HG03108 (cell line): Measurements from ENCODE around the gene HMG20B.

ENCODE experiments used
- ATAC-seq: cut with Tn5 transposase; IDR thresholded peaks from one replicate; pipeline ENCODE4 v1.9.1; 2021; ENCODE audit warnings: moderate library complexity; ENCODE audit not compliant: unreplicated experiment

Gene HMG20B

DNA sequence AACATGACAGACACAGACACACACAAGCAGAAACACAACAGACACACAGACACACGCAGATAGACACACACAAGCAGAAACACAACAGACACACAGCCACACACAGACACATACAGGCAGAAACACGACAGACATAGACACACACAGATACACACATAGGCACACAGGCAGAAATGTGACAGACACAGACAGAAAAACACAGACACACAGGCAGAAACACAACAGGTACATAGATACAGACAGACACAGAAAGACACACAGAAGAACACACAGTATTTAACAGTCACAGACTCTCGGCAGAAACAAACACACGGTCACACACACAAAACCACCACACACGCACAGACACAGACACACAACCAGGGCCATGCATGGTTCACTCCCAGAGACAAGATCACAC lies 33.0 kb downstream of the HMG20B start:
- ATAC-seq, result no peak

DNA sequence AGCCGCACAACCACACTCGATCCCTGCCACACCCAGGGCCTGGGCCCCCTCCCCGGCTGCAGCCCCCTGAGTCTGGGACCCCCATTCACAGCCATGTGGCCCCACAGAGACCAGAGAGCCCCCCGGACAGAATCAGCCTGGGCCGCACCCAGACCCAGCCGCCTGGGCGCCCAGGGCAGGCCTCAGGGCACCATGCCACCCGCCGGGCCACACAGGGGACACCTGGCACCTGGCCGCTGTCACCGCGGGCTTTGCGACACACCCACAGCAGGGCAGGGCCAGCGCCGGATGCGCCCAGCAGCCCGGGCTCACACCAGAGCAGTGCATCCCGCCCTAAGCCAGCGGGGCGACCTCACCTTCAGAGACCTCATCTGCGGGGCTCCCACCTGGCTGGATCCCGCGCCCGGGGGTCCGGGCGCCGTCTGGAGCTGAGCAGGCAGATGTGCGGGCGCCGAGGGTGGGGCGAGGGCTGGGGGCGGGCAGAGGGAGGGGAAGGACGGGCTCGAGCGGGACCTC lies 33.5 kb downstream of the HMG20B start:
- ATAC-seq, result no peak

DNA sequence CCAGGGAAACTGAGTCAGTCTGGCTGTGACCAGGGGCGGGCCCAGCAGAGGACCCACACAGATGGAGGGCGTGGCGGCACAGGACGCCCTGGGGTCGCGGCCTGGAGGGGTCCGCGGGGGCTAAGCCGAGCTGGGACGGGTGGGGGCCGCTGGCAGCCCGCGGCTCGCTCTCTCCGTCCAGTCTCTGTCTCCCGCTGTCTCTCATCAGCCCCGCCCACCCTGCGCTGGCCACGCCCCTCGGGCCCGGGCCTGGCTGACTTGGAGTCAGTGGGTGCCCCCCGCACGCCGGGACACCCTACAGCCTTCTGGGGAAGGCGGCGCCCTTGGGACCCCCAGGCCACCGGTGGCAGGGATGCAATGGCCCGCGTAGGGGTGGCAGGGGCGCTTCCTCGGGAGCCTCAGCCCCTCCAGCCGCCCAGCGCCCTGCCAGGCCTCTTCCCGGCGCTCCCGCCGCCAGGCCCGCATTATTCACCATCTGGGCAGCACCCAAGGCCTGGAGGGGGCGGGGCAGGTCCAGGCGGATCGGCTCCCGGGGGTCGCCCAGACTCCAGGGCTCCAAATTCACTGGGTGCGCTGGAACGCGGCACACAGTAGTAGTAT lies 34.0 kb downstream of the HMG20B start, which contains the start of gene TBXA2R:
TBXA2R (minus strand) TSS at position 186 of the 600 bp plus-strand sequence. CDS start 6,241 bp downstream, outside the sequence.
- ATAC-seq, result no peak

DNA sequence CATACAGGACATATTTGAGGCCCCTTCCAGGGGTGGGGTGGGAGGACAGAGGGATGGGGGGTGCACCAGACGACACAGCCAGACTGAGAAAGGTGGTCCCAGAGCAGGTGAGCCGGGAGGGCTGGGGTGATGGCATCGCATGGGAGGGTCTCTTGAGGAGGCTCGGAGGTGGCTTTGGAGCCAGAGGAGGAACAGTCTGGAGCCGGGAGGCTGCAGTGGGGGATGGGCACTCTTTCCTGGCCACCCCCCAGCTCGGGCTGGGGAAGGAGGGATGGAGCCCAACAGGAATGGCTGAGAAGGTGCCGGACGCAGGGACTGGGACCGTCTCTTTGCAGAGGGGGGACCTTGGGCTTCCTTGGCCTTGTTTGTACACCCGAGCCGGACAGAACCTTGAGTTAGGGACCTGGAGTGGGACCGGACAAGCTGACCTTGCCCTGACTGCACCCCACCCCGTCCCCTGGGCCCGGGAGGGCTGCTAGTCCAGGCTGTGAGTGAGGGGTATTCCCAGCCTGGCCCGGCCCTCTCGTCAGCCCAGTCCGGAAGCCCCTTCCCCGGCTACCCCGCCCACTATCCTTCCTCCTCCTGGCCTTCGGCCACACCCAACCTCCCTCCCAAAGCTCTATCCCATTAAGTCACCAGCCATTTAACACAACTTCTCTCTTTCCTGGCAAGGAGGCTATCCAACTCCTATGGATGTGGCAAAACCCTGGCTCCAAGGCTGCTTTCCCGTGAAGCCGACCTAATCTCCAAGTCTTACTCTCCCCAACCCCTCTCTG lies 34.7 kb downstream of the HMG20B start:
- ATAC-seq, result no peak

DNA sequence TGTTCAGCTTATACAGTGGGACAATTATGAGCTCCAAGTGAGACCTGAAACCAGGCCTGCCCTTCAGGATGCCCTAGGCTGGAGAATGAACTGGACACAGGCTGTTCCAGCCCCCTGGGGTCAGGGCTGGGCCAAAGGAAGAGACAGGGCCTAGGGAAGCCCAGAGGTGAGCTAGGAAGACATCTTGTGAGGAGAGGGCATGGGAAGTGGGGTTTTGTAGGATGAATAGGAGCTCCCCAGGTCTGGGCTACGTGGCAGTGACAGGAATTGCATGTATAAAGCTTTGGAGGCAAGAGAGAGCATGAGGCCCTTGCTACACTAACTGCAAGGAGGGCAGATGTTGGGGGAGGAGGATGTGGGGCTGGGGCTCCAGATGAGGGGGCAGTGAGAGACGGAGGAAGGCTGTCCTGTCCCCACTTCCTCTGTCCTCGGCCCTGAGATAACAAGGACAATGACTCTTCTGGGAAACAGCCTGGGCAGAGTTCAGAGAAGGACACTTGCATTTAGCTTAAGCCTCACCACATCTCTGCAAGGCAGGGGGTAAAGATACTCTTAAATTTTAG lies 35.4 kb downstream of the HMG20B start:
- no peak for ATAC-seq

DNA sequence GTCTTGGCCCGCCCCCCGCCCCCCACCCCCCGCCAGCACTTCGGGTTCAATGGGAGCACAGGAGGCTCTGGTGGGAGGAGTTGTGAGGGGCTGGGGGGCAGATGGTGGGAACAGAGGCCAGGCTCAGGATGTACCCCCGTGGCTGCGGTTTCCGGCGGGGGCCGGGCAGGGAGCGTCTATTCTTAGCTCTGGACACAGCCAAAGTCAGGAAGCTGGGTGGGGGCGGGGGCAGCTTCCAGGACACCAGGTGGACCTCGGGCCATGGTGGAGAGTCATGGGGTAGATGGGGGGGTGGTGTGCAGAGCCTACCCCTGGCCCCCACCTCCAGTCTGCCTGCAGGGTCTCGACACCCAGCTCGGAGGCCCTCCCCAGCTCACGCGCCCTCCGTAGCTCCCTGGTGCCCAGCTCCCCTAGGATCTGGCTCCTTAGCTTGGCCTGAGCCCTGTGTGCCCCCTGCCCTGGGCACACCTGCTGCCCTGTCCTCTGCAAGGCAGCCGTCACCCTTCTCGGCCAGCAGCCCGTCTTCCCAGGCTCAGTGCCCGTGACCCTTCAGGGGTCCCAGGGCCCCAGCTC lies 36.1 kb downstream of the HMG20B start:
- ATAC-seq, result no peak

DNA sequence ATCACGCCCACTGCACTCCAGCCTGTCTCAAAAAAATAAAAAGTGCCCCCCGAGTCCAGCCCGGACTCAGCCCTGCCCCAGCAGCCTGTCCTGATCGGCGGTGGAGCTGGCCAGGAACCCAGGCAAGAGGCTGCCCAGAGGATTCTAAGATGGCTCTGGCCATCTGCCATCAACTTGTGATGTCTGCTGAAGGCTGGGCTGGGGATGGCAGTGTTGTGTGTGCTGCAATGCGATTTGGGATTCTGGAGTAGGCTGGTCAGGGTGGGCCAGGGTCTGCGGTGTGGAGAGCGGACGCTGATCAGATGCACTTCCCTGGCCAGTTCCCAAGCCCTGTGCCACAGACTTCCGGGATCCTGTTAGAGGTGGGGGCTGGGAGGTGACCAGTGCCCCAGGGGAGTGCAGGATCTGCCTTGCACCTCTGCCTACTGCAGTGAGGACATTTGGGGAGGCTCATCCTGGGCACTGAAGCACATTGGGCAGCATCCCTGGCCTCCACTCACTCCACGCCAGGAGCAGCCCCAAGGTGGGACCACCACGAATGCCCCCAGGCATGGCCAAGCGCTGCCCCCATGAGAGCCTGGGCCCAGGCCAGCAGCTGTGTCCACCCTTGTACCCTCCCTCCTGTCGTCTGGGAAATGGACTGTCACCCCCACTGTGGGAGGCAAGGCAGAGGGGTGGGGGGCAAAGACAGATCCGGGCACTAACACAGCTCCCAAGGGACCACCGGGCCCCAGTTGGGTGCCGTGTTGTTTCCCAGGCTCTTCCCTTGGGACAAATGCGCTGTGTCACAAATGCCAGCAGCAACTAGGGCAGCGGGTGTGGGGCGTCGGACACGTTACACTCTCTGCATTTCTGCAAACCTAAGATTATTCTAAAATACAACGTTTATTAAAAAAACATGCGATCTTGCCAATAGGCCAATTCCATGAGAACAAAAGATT lies 37.3 kb downstream of the HMG20B start:
- ATAC-seq, result no peak

DNA sequence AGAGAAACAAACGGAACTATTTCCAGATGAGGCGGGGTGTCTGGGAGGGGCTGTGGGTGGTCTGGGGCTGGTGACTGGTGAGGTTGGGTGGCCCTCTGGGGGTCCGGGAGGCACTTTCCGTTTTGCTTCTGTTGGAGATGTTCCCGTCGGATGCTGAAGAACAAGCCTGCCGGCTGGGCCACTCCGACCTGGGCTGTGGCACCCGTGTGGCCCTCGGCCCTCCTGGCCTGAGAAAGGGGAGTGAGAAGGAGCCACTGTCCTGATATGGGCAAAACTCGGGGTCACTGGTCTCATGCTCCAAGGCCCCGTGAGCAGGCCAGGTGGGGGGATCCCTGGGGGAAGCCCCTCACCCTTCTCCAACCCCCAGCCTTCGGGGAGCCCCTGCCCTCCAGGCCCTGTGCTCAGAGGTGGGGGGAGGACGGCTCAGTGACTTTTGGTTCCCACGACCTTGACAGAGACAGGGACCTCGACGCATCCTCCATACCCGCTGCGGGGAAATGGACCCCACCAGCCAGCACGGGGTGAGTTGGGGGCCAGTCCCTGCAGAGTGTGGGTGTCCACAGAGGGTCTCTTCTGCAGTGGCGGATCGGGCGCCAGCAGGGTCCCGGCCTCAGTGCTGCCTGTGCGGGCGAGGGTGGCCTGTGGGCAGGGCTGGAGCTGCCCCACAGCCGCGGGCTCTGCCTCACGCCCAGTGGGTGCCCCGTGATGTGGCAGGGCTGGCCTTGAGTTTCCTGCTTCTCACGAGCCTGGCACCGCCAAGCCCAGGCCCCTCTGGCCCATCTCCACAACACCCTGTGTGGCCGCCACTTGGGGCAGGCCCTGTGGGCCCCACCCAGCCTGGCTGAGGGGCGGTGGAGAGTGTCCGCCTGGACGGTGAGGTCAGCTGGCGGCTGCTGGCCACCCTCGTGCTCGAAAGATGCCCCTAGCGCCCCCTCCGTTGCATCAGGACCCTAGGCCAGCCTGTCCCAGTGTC lies 38.3 kb downstream of the HMG20B start:
- ATAC-seq, result no peak

DNA sequence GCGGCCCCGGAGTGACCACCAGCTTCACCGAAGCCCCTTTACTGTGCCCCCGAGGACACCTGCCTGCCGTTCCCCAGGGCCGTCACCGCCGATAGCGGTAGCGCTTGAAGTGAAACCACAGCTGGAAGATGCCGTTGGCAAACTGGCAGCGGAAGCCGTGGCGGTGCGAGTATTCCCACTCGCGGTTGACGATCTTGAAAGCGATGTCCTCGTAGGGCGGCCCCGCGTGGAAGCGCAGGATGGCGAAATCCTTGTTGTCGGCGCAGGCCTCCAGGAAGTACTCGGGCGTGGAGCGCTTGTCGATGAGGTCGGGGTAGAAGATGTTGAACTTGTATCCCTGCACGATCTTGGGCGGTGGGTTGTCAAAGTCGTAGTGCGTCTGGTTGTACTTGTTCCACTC lies 39.1 kb downstream of the HMG20B start:
- no peak for ATAC-seq

DNA sequence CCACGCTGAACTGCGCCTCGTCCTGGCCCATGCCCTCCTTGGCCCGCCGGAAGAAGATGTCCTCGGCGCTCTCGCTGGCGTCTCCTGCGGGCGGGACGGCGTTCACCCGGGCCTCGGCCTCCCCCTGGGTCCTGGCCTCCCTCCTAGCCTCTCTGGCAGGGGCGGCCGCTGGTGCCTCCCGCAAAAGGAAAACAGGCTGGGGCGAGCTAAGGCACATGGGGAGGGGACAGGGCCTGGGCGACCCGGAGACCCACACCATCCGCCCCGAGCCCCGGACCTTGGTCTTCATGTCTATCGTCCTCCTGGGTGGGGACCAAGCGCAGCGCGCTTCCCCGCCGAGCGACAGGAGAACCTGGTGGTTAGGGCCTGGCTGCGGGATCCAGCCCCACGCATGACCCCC lies 39.6 kb downstream of the HMG20B start:
- ATAC-seq, result no peak

DNA sequence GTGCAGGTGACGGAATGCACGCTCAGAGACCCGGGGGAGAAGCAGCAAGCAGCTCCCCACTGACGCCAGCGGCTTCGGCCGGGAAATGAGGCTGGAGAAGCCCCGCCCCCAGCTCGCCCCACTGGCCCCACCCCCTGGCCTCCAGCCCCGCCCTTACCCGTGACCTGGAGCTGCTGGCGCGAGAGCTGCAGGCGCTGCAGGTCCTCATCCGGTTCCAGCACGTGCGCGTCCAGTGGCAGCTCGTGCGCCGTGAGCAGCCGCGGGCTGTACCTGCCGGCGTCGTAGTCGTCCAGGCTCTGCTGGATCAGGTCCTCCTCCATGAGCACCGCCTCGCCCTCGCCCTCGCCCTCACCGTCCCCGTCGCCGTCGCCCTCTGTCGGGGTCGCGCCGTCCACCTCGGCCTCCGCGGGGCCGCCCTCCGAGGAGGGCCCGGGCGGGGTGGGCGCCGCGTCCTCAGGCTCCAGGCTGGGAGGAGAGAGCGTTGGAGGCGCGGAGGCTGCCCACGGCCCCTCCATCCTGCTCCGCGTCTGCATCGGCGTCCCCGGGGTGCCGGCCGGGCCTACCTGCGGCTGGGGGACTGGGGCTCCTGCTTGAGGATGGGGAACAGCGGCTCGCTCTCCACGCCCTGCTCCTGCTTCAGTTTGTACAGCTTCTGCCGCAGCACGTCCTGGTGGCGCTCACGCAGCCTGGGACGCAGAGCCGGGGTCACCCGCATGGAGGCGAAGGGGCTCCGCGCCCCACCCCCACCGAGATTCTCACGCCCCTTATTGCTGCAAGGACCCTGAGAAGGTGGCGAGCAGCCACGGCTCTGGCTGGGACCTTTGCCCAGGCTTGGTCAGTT lies 40.4 kb downstream of the HMG20B start:
- ATAC-seq, result no peak

DNA sequence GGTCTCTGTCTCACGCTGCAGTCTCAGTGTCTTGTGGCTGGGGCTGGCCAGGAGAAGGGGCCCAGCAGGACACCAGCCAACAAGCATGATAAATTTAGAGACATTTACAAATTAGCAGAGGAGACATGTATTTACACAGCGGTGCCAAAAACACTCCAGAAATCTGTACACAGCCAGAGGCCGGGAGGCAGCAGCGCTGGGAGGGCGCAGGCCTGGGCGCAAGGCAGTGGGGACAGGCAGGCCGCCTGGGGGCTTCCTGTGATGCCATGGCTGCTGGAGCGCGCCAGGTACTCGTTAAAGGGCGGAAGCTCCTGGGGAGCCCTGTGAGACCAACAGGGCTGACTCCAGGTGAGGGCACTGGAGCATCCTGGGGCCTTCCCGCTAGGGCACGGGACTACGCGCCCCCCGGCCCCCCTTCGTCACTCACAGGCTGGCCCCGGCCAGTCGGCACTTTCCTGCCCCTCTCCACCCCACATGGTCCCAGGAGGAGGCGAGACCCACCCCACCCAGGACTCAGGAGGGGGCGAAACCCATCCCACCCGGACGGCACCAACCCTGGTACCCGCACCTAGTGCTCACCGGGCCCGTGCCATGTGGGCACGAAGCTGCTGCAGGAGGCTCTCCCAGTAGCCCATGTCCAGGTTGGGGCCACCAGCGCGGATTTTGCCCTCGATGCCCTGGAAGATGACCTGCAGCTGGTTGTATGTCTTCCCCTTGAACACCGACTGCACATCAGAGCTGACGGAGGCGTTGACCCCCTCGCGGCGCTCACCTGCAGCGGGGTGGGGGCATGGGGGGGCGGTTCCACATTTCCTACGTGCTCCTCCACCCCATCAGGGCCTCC lies 41.3 kb downstream of the HMG20B start:
- no peak for ATAC-seq

DNA sequence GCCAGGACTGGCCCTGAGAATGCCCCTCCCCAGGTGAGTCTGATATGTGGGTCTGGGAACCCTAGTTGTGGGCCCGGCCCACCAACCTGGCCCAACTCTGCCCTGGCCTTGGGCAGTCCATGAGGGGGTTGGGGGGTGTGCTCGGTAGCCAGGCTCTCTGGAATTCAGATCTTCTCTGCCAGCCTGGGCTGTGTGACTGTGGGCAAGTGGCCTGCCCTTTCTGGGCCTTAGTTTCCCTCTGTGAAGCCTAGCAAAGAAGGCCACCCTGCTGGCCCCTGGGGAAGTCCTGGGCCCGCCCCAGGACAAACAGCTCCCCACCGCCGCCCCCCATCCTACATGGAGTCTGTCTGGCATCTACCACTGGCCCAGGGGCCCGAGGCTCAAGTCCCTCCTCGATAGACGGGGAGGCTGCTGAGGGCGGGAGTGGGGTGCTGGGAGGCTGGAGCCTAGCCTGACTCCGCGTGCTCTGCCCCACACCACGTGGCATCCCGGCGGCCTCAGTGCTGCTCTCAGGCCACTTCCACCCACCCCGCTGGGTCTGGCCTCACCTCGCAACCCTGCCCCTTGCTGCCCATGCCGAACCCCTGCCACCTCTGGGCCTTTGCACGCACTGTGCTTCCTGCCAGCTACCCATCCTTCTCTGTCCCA lies 42.2 kb downstream of the HMG20B start:
- no peak for ATAC-seq

DNA sequence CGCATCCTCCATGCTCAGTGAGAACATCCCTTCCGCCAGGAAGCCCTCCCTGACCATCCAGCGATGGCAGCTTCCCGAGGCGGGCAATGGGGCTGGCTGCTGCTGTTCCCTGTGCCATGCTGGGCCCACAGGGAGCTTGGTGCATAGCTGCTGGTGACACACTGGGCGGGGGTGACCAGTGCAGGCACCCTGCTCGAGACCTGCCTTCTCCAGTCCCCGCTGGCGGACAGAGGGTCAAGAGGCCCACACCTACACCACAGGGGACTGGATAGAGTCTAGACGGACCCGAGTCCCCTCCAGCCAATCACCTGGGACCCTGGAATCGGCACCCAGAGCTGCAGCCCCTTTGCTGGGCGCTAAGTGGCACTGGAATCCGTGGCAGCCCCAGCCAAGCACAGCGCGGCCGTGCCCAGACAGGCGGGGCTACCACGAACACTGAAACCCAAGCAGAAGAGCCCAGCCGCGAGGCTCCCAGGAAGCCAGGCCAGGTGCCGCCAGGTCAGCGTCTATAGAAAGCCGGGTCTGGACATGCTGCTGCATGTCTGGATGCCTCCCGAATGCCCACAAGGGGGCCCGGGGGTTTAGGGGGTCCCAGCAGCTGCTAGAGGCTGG lies 42.9 kb downstream of the HMG20B start:
- ATAC-seq, result no peak

DNA sequence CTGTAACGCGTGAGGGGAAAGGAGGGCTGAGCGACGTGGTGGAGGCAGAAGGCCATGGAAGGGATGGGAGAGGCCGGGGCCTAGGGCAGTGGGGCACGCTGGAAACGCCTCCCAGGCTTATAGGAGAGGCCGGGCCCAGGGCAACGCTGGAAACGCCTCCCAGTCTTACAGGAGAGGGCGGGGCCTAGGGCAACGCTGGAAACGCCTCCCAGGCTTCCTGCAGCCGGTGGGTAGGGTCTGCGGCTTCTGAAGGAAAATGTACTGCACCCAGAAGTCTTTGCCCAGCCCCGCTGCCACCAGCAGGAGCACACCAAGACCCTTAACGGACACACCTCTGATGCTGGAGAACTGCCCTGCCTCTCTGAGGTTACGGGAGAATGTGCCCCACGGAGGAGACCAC lies 44.7 kb downstream of the HMG20B start:
- ATAC-seq, result no peak

DNA sequence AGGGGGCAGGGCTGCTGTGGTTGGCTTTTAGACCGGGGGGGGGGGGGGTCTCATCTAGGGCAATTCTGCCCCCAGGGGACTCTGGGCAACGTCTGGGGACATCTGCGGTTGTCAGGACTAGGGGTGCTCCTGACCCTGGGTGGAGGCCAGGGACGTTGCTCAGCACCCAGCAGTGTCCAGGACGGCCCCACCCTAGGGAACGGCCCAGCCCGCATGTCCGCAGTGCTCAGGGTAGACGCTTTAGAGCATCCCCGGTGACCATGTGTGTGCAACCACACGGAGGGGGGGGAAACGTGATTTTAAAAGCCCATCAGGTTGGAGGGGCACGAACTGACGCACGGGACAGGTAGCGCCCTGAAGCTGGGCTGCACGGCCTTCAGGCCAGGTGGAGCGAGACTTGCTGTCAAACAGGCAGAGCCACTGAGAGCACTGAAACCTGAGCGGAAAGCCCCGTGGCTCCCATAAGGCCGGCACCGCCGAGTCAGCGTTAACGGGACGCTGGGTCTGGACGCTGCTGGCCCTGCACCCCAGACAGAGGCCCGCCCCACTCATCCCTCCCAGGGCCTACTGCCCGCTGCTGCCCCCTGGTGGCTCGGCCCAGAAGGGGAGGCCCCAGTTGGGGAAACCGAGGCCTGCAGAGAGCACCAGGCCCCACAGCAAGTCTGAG lies 45.5 kb downstream of the HMG20B start:
- no peak for ATAC-seq
